A549 treated with AZD9567 at 1 μM for 4 hours (cell line): Measurements from ENCODE around the gene SFMBT1. TPM values are rescaled to one million over a fixed set of nuclear protein-coding genes. Genes with fewer than 3 reads are reported as not detected.

Source experiments
- total RNA-seq: library from RNA; stranded (reverse); fragments of 200-300 nt; extraction: Qiagen RNA extraction; gene quantifications from 5 replicates; pipeline ENCODE4 v1.2.3, GENCODE V29; 2022; ENCODE audit not compliant: insufficient read depth

Gene SFMBT1, protein sequence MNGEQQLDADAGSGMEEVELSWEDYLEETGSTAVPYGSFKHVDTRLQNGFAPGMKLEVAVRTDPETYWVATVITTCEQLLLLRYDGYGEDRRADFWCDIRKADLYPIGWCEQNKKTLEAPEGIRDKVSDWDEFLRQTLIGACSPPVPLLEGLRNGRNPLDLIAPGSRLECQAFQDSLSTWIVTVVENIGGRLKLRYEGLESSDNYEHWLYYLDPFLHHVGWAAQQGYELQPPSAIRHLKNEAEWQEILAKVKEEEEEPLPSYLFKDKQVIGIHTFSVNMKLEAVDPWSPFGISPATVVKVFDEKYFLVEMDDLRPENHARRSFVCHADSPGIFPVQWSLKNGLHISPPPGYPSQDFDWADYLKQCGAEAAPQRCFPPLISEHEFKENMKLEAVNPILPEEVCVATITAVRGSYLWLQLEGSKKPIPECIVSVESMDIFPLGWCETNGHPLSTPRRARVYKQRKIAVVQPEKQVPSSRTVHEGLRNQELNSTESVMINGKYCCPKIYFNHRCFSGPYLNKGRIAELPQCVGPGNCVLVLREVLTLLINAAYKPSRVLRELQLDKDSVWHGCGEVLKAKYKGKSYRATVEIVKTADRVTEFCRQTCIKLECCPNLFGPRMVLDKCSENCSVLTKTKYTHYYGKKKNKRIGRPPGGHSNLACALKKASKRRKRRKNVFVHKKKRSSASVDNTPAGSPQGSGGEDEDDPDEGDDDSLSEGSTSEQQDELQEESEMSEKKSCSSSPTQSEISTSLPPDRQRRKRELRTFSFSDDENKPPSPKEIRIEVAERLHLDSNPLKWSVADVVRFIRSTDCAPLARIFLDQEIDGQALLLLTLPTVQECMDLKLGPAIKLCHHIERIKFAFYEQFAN
- 5.2 to 8.2 TPM (median 7.5 TPM) in 5 replicates for total RNA-seq

GRCh38 chr3:53045518-53046170 is at the start of gene SFMBT1:
Gene SFMBT1, minus strand, starts transcription at chr3:53046073. Its CDS starts 76,945 bp downstream, at chr3:52969128.

GRCh38 chr3:52897130-52898122 is 148.4 kb downstream of the SFMBT1 start, which contains the start of gene STIMATE:
Gene STIMATE, minus strand, starts transcription at chr3:52897548. Its CDS starts 98 bp downstream, at chr3:52897450.

Other genes starting within 250 kb of the SFMBT1 start
- gene ITIH4, start 215.4 kb downstream of the SFMBT1 start, total RNA-seq = 0.59 to 1.5 TPM (median 1.1 TPM) in 4 of 5 replicates, not detected in the other
- gene MUSTN1, start 211.1 kb downstream of the SFMBT1 start, total RNA-seq = 0.35 TPM in 1 of 5 replicates, not detected in the others
- 6.8 to 11.6 TPM (median 8.2 TPM) in 5 replicates for gene STIMATE, start 148.5 kb downstream of the SFMBT1 start, total RNA-seq
- 27.6 to 36.4 TPM (median 29.4 TPM) in 5 replicates for gene RFT1, start 84.4 kb upstream of the SFMBT1 start, total RNA-seq
- gene PRKCD, start 115.1 kb upstream of the SFMBT1 start, total RNA-seq = 27.6 to 41.7 TPM (median 39.2 TPM) in 5 replicates
- gene TKT, start 209.9 kb upstream of the SFMBT1 start, total RNA-seq = 1,539 to 2,027 TPM (median 1,948 TPM) in 5 replicates